Karpas-422 (cell line): ENCODE results near the gene ELK4. TPM values are rescaled to one million over a fixed set of nuclear protein-coding genes. Genes with fewer than 3 reads are reported as not detected.

ENCODE experiments used
- DNase-seq: peaks from one replicate; pipeline ENCODE4 v3.0.0-alpha.2; 2015
- H2AFZ ChIP-seq: fragments of 200-600 bp; sonication (generic); 2 replicates; pipeline ENCODE4 v1.6.1; 2014; ENCODE audit warnings: antibody characterized with exemption, low read length, mixed read lengths
- H3K27ac ChIP-seq: fragments of 200-600 bp; sonication (generic); 2 replicates; pipeline ENCODE4 v1.5.1; 2014; ENCODE audit warnings: mild to moderate bottlenecking, low read length, moderate library complexity
- H3K27me3 ChIP-seq: fragments of 200-600 bp; sonication (generic); 2 replicates; pipeline ENCODE4 v1.6.1; 2014; ENCODE audit warnings: low read length, mixed read lengths
- H3K36me3 ChIP-seq: fragments of 200-600 bp; sonication (generic); 2 replicates; pipeline ENCODE4 v1.6.1; 2014; ENCODE audit warnings: low read length, mixed read lengths; ENCODE audit not compliant: insufficient read depth
- H3K4me1 ChIP-seq: fragments of 200-600 bp; sonication (generic); 2 replicates; pipeline ENCODE4 v1.6.1; 2014; ENCODE audit warnings: mild to moderate bottlenecking, low read length, mixed read lengths
- H3K4me2 ChIP-seq: fragments of 200-600 bp; sonication (generic); 2 replicates; pipeline ENCODE4 v1.6.1; 2014; ENCODE audit warnings: low read length, low read depth, mild to moderate bottlenecking; ENCODE audit not compliant: poor library complexity, severe bottlenecking
- H3K4me3 ChIP-seq: fragments of 200-600 bp; sonication (generic); 2 replicates; pipeline ENCODE4 v1.5.1; 2014; ENCODE audit warnings: mild to moderate bottlenecking, antibody characterized with exemption, low read length, mixed read lengths
- H3K79me2 ChIP-seq: fragments of 200-600 bp; sonication (generic); 2 replicates; pipeline ENCODE4 v1.6.1; 2014; ENCODE audit warnings: mild to moderate bottlenecking, low read length, mixed read lengths
- H3K9ac ChIP-seq: fragments of 200-600 bp; sonication (generic); 2 replicates; pipeline ENCODE4 v1.6.0; 2014; ENCODE audit warnings: low read length
- H3K9me2 ChIP-seq: fragments of 200-600 bp; sonication (generic), shearing (Covaris generic); replicated peaks from 2 replicates; pipeline ENCODE4 v1.6.0; 2014; ENCODE audit warnings: mild to moderate bottlenecking, low read length, moderate library complexity; ENCODE audit not compliant: insufficient read depth
- H3K9me3 ChIP-seq: fragments of 300-700, 200-600 bp; sonication (generic); 2 replicates; pipeline ENCODE4 v1.6.1; 2014; ENCODE audit warnings: low read length, mixed read lengths
- H4K20me1 ChIP-seq: fragments of 200-600 bp; sonication (generic); 2 replicates; pipeline ENCODE4 v1.6.1; 2014; ENCODE audit warnings: mild to moderate bottlenecking, antibody characterized with exemption, low read length, low read depth; ENCODE audit not compliant: insufficient read depth
- total RNA-seq: library from RNA; depleted of rRNA; stranded (reverse); fragments of >200 nt; shearing (Covaris generic); gene quantifications from 2 replicates; pipeline ENCODE4 v1.2.3, GENCODE V29; 2014; ENCODE audit warnings: low replicate concordance

The ELK4 gene
- total RNA-seq, 1 experiment from 2014 or later = 57.3 TPM

DNA sequence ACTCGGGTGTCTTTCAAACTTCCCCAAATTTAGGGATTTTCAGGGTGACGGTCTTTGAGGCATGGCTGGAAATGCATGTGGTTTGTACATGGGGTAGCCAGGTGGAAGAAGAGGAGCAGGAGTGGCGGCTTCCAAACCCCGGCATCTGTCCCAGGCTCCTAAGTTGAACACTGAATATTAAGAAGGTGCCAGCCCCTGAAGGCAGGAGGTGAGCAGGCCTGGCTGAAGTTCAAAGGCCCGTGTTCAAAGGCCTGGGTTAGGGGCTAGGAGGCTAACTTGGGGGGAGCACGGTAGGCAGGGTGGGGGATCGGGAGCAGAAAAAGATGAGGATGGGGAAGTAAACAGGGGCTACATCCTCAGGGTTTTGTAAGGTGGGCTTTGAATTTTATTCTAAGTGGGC, 42.8 kb downstream of the ELK4 start:
- Histone ChIP-seq H4K20me1 (no peaks in the 10 kb centered on the region), H3K9me2 (no peaks in the 10 kb centered on the region), H3K4me2 (no peak overlapping the region), H3K79me2 (no peaks in the 10 kb centered on the region), H3K4me3 (no peak overlapping the region), H2AFZ (no peak overlapping the region), H3K36me3 (no peaks in the 10 kb centered on the region), H3K27ac (no peak overlapping the region), H3K4me1 (peaks cover 23% of the 10 kb centered on the region), H3K27me3 (no peaks in the 10 kb centered on the region), H3K9ac (no peak overlapping the region), H3K9me3 (no peaks in the 10 kb centered on the region)
- DNase-seq = no peak

DNA sequence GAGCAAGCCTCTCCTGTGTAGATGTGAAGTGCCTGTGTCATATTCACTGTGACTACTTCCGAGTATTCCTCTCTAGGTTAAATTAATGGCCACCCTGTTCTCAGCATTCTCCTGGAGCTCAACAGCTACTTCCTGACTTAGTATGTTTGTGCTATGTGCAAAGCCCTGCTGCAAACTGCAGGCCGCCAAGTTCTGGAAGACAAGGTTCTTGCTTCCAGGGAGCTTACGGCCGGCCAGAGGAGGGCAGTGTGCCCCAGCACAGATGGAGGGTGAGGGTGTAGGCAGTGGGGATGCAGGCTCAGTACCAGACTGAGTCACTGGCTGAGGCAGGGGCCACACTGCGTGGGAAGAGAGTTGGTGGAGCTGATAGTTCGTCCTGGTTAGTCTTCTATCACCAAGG, 43.2 kb downstream of the ELK4 start:
- no peak overlapping the region for H3K27ac ChIP-seq
- H3K79me2 ChIP-seq = no peaks in the 10 kb centered on the region
- H3K36me3 ChIP-seq = no peaks in the 10 kb centered on the region
- no peak overlapping the region for H3K4me2 ChIP-seq
- no peak overlapping the region for H2AFZ ChIP-seq
- peak; percentile 80 for DNase-seq
- H3K27me3 ChIP-seq = no peaks in the 10 kb centered on the region
- no peaks in the 10 kb centered on the region for H3K9me2 ChIP-seq
- peaks cover 19% of the 10 kb centered on the region for H3K4me1 ChIP-seq
- H3K9me3 ChIP-seq = no peaks in the 10 kb centered on the region
- no peak overlapping the region for H3K4me3 ChIP-seq
- H3K9ac ChIP-seq = no peak overlapping the region
- H4K20me1 ChIP-seq = no peaks in the 10 kb centered on the region

DNA sequence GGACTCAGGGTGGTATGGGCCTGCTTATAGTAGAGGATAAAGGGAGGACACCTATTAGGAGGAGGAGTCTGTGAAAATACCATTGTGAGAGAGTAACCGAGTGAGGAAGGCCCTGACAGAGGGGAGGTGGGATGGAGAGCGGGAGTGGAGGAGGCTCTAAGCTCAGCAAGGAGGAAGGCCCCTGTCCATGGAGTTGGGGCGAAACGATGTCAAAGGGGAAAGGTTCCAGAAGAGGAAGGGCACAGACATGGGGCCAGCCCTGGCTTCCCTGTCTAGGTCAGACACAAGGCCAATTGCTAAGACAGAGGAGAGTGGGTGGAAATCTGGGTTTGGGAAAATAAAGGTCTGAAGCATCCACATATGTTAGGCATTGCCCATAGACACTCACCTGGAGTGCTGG, 44.2 kb downstream of the ELK4 start:
- no peaks in the 10 kb centered on the region for H4K20me1 ChIP-seq
- H3K36me3 ChIP-seq = no peaks in the 10 kb centered on the region
- no peaks in the 10 kb centered on the region for H3K9me2 ChIP-seq
- no peak overlapping the region for H3K9ac ChIP-seq
- no peaks in the 10 kb centered on the region for H3K27me3 ChIP-seq
- H3K4me3 ChIP-seq = no peak overlapping the region
- no peak overlapping the region for H3K27ac ChIP-seq
- H3K79me2 ChIP-seq = no peaks in the 10 kb centered on the region
- H3K4me1 ChIP-seq = peaks cover 9% of the 10 kb centered on the region
- no peak overlapping the region for H3K4me2 ChIP-seq
- no peaks in the 10 kb centered on the region for H3K9me3 ChIP-seq
- DNase-seq = no peak
- H2AFZ ChIP-seq = no peak overlapping the region

GRCh38 chr1:205585835-205586785, 45.7 kb downstream of the ELK4 start:
- H3K36me3 ChIP-seq = no peaks in the 10 kb centered on the region
- no peak overlapping the region for H3K27ac ChIP-seq
- H3K79me2 ChIP-seq = no peaks in the 10 kb centered on the region
- DNase-seq = no peak
- no peak overlapping the region for H3K4me2 ChIP-seq
- H3K9me2 ChIP-seq = no peaks in the 10 kb centered on the region
- H3K4me1 ChIP-seq = 0 out of 2 replicates have a peak, but pooled peaks cover 3% of the 10 kb centered on the region
- no peaks in the 10 kb centered on the region for H3K9me3 ChIP-seq
- H4K20me1 ChIP-seq = no peaks in the 10 kb centered on the region
- H3K9ac ChIP-seq = no peak overlapping the region
- H2AFZ ChIP-seq = no peak overlapping the region
- no peak overlapping the region for H3K4me3 ChIP-seq
- no peaks in the 10 kb centered on the region for H3K27me3 ChIP-seq

- Histone ChIP-seq H2AFZ (no peak overlapping the region), H3K27ac (no peak overlapping the region)
These were observed 46.5 kb downstream of the ELK4 start for GRCh38 chr1:205585169-205585834.

DNA sequence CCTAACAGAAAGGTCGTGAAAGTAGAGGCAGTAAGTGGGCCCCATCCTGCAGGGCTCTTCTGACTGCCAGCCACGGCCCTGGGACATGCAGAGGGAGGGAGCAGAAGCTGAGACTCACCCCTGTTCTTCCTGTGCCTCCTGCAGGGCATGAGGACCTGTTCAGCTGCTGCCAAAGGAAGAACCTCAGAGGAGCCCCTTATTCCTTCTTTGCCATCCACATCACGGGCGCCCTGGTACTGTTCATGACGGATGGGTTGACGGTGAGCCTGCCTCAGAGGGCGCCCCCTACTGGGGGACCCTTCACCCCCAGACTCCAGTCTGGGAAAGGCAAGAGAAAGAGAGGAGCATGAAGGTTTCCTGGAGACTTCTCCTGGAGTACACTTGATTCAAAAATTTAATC, 47.1 kb downstream of the ELK4 start:
- peak; percentile 58 for DNase-seq
- no peaks in the 10 kb centered on the region for H3K9me3 ChIP-seq
- no peaks in the 10 kb centered on the region for H3K79me2 ChIP-seq
- H3K4me2 ChIP-seq = no peak overlapping the region
- H3K9ac ChIP-seq = no peak overlapping the region
- no peaks in the 10 kb centered on the region for H3K27me3 ChIP-seq
- no peaks in the 10 kb centered on the region for H3K36me3 ChIP-seq
- H3K27ac ChIP-seq = no peak overlapping the region
- no peaks in the 10 kb centered on the region for H3K4me1 ChIP-seq
- H2AFZ ChIP-seq = no peak overlapping the region
- no peaks in the 10 kb centered on the region for H3K9me2 ChIP-seq
- H4K20me1 ChIP-seq = no peaks in the 10 kb centered on the region
- no peak overlapping the region for H3K4me3 ChIP-seq

More at GRCh38 chr1:205585169-205585834, 46.5 kb downstream of the ELK4 start:
- Histone ChIP-seq H3K9ac (no peak overlapping the region), H3K36me3 (no peaks in the 10 kb centered on the region), H4K20me1 (no peaks in the 10 kb centered on the region), H3K4me2 (no peak overlapping the region), H3K27me3 (no peaks in the 10 kb centered on the region), H3K9me2 (no peaks in the 10 kb centered on the region), H3K4me1 (no peaks in the 10 kb centered on the region), H3K9me3 (no peaks in the 10 kb centered on the region), H3K4me3 (no peak overlapping the region), H3K79me2 (no peaks in the 10 kb centered on the region)
- DNase-seq = no peak

DNA sequence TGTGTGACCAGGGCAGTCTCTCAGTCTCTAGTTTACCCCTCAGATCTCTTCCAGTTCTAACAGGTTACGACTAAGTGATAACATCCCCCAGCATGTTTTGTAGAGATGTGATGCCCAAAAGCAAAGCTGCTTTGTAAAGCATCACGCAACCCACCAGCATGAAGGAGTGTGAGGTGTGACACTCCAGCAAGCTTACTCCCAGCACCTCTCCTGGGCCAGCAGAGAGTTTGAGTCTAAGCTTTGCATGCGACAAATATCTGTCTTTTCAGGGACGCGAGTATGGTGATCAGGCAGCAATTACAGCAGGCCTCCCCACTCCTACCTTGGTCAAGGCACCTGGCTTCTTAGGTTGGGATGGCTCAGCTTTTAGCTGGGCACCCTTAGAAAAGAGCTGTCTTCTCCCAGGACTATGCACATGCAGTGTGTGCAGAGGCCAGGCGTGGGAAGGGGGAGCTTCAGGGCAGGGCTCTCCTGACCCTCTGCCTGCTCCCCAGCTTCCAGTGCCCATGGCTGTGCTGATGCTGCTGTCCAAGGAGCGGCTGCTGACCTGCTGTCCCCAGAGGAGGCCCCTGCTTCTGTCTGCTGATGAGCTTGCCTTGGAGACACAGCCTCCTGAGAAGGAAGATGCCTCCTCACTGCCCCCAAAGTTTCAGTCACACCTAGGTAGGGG, 48.2 kb downstream of the ELK4 start:
- no peaks in the 10 kb centered on the region for H4K20me1 ChIP-seq
- no peak overlapping the region for H3K9ac ChIP-seq
- no peak overlapping the region for H3K4me2 ChIP-seq
- no peak overlapping the region for H3K4me3 ChIP-seq
- H2AFZ ChIP-seq = no peak overlapping the region
- no peaks in the 10 kb centered on the region for H3K9me2 ChIP-seq
- H3K36me3 ChIP-seq = no peaks in the 10 kb centered on the region
- H3K27me3 ChIP-seq = no peaks in the 10 kb centered on the region
- no peak for DNase-seq
- H3K79me2 ChIP-seq = no peaks in the 10 kb centered on the region
- H3K9me3 ChIP-seq = no peaks in the 10 kb centered on the region
- H3K27ac ChIP-seq = no peak overlapping the region
- no peaks in the 10 kb centered on the region for H3K4me1 ChIP-seq
